Panc1 (cell line): ENCODE data around the gene FOXD2.

Experiments used
- CTCF ChIP-seq: fragments of 450-650 bp; IDR thresholded peaks from 2 replicates; pipeline ENCODE4 v1.5.1; 2017; ENCODE audit warnings: mild to moderate bottlenecking
- POLR2AphosphoS5 ChIP-seq: IDR thresholded peaks from 2 replicates; pipeline ENCODE4 v1.6.1; 2012; ENCODE audit warnings: mild to moderate bottlenecking, low read depth, low read length, moderate library complexity

- TF ChIP-seq CTCF: no peak
- TF ChIP-seq POLR2AphosphoS5: no peak
Measured at GRCh38 chr1:47402591-47402990, 35.3 kb upstream of the FOXD2 start.
